Measurements from ENCODE around the gene JRKL. TPM values are rescaled to one million over a fixed set of nuclear protein-coding genes. Genes with fewer than 3 reads are reported as not detected.
"Not testable (repeated sequence)": the region's sequence is repeated elsewhere in the genome, so short reads cannot be mapped to it uniquely, and the experiment has no call there.

The JRKL gene
- total RNA-seq, 1 donor = 9.8 TPM

DNA sequence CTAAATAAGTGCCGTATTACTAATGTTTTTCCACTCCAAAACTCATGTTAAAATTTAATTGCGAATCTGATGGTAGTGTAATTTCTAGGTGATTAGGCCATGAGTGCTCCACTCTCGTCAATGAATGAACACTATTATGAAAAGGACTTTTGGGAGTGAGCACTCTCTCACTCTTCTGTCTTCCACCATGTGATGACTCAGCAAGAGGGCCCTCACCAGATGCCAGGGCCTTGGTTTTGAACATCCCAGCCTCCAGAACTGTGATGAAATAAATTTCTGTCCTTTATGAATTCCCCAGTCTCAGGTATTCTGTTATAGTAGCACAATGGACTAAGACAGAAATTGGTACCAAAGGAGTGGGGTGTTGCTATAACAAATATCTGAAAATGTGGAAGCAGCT, 8.1 kb downstream of the JRKL start:
- H2AFZ ChIP-seq (ENCODE audit: low read length) = no peak overlapping the region
- no peak overlapping the region for H3K27ac ChIP-seq (ENCODE audit: low read depth, low read length)
- H3K27me3 ChIP-seq (ENCODE audit: insufficient read depth, low read length) = peaks cover 4% of the 10 kb centered on the region
- no peaks in the 10 kb centered on the region for H3K36me3 ChIP-seq (ENCODE audit: insufficient read depth, low read length)
- H3K4me2 ChIP-seq (ENCODE audit: insufficient read depth, low read length) = no peak overlapping the region
- peaks cover 4% of the 10 kb centered on the region for H3K4me1 ChIP-seq (ENCODE audit: insufficient read depth, low read length)
- no peaks in the 10 kb centered on the region for H4K20me1 ChIP-seq (ENCODE audit: insufficient read depth, low read length)
- DNase-seq (ENCODE audit: insufficient read length, low spot score, missing footprints) = no peak
- H3K4me3 ChIP-seq (ENCODE audit: insufficient read depth, low read length) = no peak overlapping the region
- TF ChIP-seq, protein P1, sequence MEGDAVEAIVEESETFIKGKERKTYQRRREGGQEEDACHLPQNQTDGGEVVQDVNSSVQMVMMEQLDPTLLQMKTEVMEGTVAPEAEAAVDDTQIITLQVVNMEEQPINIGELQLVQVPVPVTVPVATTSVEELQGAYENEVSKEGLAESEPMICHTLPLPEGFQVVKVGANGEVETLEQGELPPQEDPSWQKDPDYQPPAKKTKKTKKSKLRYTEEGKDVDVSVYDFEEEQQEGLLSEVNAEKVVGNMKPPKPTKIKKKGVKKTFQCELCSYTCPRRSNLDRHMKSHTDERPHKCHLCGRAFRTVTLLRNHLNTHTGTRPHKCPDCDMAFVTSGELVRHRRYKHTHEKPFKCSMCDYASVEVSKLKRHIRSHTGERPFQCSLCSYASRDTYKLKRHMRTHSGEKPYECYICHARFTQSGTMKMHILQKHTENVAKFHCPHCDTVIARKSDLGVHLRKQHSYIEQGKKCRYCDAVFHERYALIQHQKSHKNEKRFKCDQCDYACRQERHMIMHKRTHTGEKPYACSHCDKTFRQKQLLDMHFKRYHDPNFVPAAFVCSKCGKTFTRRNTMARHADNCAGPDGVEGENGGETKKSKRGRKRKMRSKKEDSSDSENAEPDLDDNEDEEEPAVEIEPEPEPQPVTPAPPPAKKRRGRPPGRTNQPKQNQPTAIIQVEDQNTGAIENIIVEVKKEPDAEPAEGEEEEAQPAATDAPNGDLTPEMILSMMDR (IDR thresholded peaks at IDR 0.05; ENCODE audit: extremely low read depth, low read depth, low read length) = no peak
- H3K79me2 ChIP-seq (ENCODE audit: insufficient read depth, low read length) = peaks cover 2% of the 10 kb centered on the region
- no peaks in the 10 kb centered on the region for H3K9me3 ChIP-seq (ENCODE audit: low read depth, low read length)

DNA sequence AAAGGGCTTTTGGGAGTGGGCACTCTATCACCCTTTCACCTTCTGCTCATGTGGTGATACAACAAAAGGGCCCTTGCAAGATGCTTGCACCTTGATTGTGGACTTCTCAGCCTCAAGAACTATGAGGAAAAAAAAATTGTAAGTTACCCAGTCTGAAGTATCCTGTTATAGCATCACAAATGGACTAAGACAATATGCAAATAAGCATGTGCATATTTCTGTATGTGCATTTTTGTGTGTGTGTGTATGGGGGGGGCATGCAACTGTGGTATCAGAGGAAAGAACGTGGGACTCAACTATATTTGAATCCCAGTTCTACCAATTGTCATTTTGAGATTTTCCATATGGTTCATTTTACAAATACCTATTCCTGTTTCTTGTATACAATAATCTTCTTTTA, 10.9 kb downstream of the JRKL start:
- H3K79me2 ChIP-seq (ENCODE audit: insufficient read depth, low read length) = no peaks in the 10 kb centered on the region
- H2AFZ ChIP-seq (ENCODE audit: low read length) = no peak overlapping the region
- no peak overlapping the region for H3K27ac ChIP-seq (ENCODE audit: low read depth, low read length)
- H3K4me3 ChIP-seq (ENCODE audit: insufficient read depth, low read length) = no peak overlapping the region
- H4K20me1 ChIP-seq (ENCODE audit: insufficient read depth, low read length) = no peaks in the 10 kb centered on the region
- no peak overlapping the region for H3K4me2 ChIP-seq (ENCODE audit: insufficient read depth, low read length)
- H3K27me3 ChIP-seq (ENCODE audit: insufficient read depth, low read length) = peaks cover 4% of the 10 kb centered on the region
- H3K4me1 ChIP-seq (ENCODE audit: insufficient read depth, low read length) = no peaks in the 10 kb centered on the region
- no peak for DNase-seq (ENCODE audit: insufficient read length, low spot score, missing footprints)
- TF ChIP-seq, protein P1 (IDR thresholded peaks at IDR 0.05; ENCODE audit: extremely low read depth, low read depth, low read length) = no peak
- H3K36me3 ChIP-seq (ENCODE audit: insufficient read depth, low read length) = no peaks in the 10 kb centered on the region
- no peaks in the 10 kb centered on the region for H3K9me3 ChIP-seq (ENCODE audit: low read depth, low read length)

DNA sequence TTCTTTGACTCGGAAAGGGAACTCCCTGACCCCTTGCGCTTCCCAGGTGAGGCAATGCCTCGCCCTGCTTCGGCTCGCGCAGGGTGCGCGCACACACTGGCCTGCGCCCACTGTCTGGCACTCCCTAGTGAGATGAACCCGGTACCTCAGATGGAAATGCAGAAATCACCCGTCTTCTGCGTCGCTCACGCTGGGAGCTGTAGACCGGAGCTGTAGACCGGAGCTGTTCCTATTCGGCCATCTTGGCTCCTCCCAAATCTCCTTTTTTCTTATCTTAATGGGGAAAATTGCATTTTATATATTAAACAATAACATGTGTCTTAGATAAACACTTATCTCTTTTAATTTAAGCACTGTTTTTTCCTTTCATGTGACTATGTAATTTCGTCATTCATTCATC, 21.6 kb downstream of the JRKL start:
- not testable (repeated sequence) for H3K27ac ChIP-seq (ENCODE audit: low read depth, low read length); H3K27me3 ChIP-seq (ENCODE audit: insufficient read depth, low read length); DNase-seq (ENCODE audit: insufficient read length, low spot score, missing footprints); H3K36me3 ChIP-seq (ENCODE audit: insufficient read depth, low read length); H3K79me2 ChIP-seq (ENCODE audit: insufficient read depth, low read length); H3K4me3 ChIP-seq (ENCODE audit: insufficient read depth, low read length); H3K4me1 ChIP-seq (ENCODE audit: insufficient read depth, low read length); H4K20me1 ChIP-seq (ENCODE audit: insufficient read depth, low read length); H2AFZ ChIP-seq (ENCODE audit: low read length); H3K4me2 ChIP-seq (ENCODE audit: insufficient read depth, low read length); H3K9me3 ChIP-seq (ENCODE audit: low read depth, low read length)

DNA sequence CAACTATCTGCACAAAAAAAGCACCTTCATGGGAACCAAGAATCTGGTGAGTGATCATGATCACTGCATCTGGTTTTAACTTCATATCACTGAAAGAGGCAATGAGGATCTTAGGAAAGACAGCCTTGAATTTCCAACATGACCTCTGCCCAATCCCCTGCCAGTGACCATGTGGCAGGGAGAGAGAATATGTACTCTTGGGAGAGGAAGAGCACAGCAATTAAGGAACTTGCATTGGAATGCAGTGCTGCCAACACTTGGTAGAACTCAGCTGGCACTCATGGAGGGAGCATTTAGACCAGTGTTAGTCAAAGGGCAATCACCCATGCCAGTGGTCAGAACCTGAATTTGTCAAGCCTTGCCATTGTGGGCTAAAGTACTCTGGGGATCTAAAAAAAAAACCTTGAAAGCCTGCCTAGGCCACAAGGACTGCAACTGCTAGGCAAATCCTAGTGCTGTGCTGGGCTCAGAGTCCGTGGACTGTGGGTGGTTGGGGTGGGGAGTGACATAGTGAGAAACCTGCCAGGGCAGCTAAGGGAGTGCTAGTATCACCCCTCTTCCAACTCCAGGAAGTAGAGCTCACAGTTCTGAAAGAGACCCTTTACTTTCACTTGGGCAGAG, 23.1 kb downstream of the JRKL start:
- H2AFZ ChIP-seq (ENCODE audit: low read length) = no peak overlapping the region
- H3K27ac ChIP-seq (ENCODE audit: low read depth, low read length) = no peak overlapping the region
- H3K36me3 ChIP-seq (ENCODE audit: insufficient read depth, low read length) = no peaks in the 10 kb centered on the region
- no peak overlapping the region for H3K4me3 ChIP-seq (ENCODE audit: insufficient read depth, low read length)
- peaks cover 7% of the 10 kb centered on the region for H3K27me3 ChIP-seq (ENCODE audit: insufficient read depth, low read length)
- H3K4me2 ChIP-seq (ENCODE audit: insufficient read depth, low read length) = no peak overlapping the region
- no peaks in the 10 kb centered on the region for H4K20me1 ChIP-seq (ENCODE audit: insufficient read depth, low read length)
- no peak for DNase-seq (ENCODE audit: insufficient read length, low spot score, missing footprints)
- no peaks in the 10 kb centered on the region for H3K9me3 ChIP-seq (ENCODE audit: low read depth, low read length)
- TF ChIP-seq, protein P1 (IDR thresholded peaks at IDR 0.05; ENCODE audit: extremely low read depth, low read depth, low read length) = no peak
- H3K79me2 ChIP-seq (ENCODE audit: insufficient read depth, low read length) = no peaks in the 10 kb centered on the region
- no peaks in the 10 kb centered on the region for H3K4me1 ChIP-seq (ENCODE audit: insufficient read depth, low read length)

All from osteoblast (primary cell).